GM23338 (cell line): Measurements from ENCODE around the gene CRY1. TPM values are rescaled to one million over a fixed set of nuclear protein-coding genes. Genes with fewer than 3 reads are reported as not detected.

Experiments
- ATAC-seq: fragments of 200-7000 bp; cut with Tn5 transposase; 3 replicates; pipeline ENCODE4 v1.9.1; 2020
- DNase-seq: peaks from one replicate; pipeline ENCODE4 v3.0.0-alpha.2; 2015; ENCODE audit warnings: low spot score
- H2AFZ ChIP-seq: fragments of 200-600 bp; sonication (generic); 2 replicates; pipeline ENCODE4 v1.8.0; 2016; ENCODE audit warnings: antibody characterized with exemption, mild to moderate bottlenecking, moderate library complexity
- H3F3A ChIP-seq: fragments of 200-600 bp; sonication (generic); replicated peaks from 2 replicates; pipeline ENCODE4 v1.8.0; 2017; ENCODE audit warnings: antibody characterized with exemption, mixed run types, low read depth
- H3K27ac ChIP-seq: fragments of 200-600 bp; sonication (generic); 2 replicates; pipeline ENCODE4 v1.6.1; 2016; ENCODE audit warnings: low read depth
- H3K27me3 ChIP-seq: fragments of 200-600 bp; sonication (generic); 2 replicates; pipeline ENCODE4 v1.8.0; 2016; ENCODE audit warnings: mild to moderate bottlenecking, mixed run types, moderate library complexity; ENCODE audit not compliant: insufficient read depth
- H3K36me3 ChIP-seq: fragments of 200-600 bp; sonication (generic); 2 replicates; pipeline ENCODE4 v1.8.0; 2016; ENCODE audit warnings: mild to moderate bottlenecking; ENCODE audit not compliant: insufficient read depth
- H3K4me1 ChIP-seq: fragments of 200-600 bp; sonication (generic); 2 replicates; pipeline ENCODE4 v1.8.0; 2016; ENCODE audit warnings: mild to moderate bottlenecking, moderate library complexity; ENCODE audit not compliant: insufficient read depth
- H3K4me2 ChIP-seq: fragments of 200-600 bp; sonication (generic); 2 replicates; pipeline ENCODE4 v1.7.1; 2017; ENCODE audit warnings: mixed run types
- H3K4me3 ChIP-seq: fragments of 200-600 bp; sonication (generic); 2 replicates; pipeline ENCODE4 v1.6.1; 2016; ENCODE audit warnings: mixed run types
- H3K79me2 ChIP-seq: fragments of 200-600 bp; sonication (generic); replicated peaks from 2 replicates; pipeline ENCODE4 v1.8.0; 2017; ENCODE audit warnings: mild to moderate bottlenecking; ENCODE audit not compliant: insufficient read depth
- H3K9me2 ChIP-seq: fragments of 200-600 bp; sonication (generic); 2 replicates; pipeline ENCODE4 v1.8.0; 2017; ENCODE audit not compliant: insufficient read depth
- H4K20me1 ChIP-seq: fragments of 200-600 bp; sonication (generic); replicated peaks from 2 replicates; pipeline ENCODE4 v1.8.0; 2017; ENCODE audit warnings: mild to moderate bottlenecking; ENCODE audit not compliant: insufficient read depth
- H3K27ac Mint-ChIP-seq: 2 replicates; pipeline ENCODE4 v1.8.0; 2020; ENCODE audit warnings: inconsistent platforms, mild to moderate bottlenecking, moderate library complexity, mixed read lengths
- H3K27me3 Mint-ChIP-seq: 3 replicates; pipeline ENCODE4 v1.8.0; 2022; ENCODE audit warnings: low read depth, mild to moderate bottlenecking, moderate library complexity, mixed read lengths, inconsistent platforms; ENCODE audit not compliant: insufficient read depth, poor library complexity
- H3K36me3 Mint-ChIP-seq: 3 replicates; pipeline ENCODE4 v1.8.0; 2021; ENCODE audit warnings: low read depth, mild to moderate bottlenecking, inconsistent platforms, moderate library complexity, mixed read lengths
- H3K4me1 Mint-ChIP-seq: 3 replicates; pipeline ENCODE4 v1.8.0; 2020; ENCODE audit warnings: mild to moderate bottlenecking, inconsistent platforms, mixed read lengths
- H3K4me3 Mint-ChIP-seq: 3 replicates; pipeline ENCODE4 v1.8.0; 2021; ENCODE audit warnings: moderate library complexity, mild to moderate bottlenecking, inconsistent platforms, mixed read lengths
- H3K9me3 Mint-ChIP-seq: 3 replicates; pipeline ENCODE4 v1.8.0; 2020; ENCODE audit warnings: moderate library complexity, mild to moderate bottlenecking, inconsistent platforms, mixed read lengths
- EZH2 ChIP-seq: fragments of 200-600 bp; sonication (generic); IDR thresholded peaks from one replicate; pipeline ENCODE4 v1.8.0; 2017; ENCODE audit warnings: antibody characterized with exemption, mild to moderate bottlenecking, low read depth; ENCODE audit not compliant: unreplicated experiment
- EZH2phosphoT487 ChIP-seq: fragments of 200-600 bp; sonication (generic); IDR thresholded peaks from one replicate; pipeline ENCODE4 v1.8.1; 2018; ENCODE audit warnings: antibody characterized with exemption; ENCODE audit not compliant: unreplicated experiment
- POLR2AphosphoS5 ChIP-seq: IDR thresholded peaks from 2 replicates; pipeline ENCODE4 v1.6.1; 2016; ENCODE audit warnings: antibody characterized with exemption, low read depth
- ZNF114 ChIP-seq: fragments of 250-450 bp; sonication (Bioruptor Pico); IDR thresholded peaks from 2 replicates; pipeline ENCODE4 v1.5.0; 2020; ENCODE audit warnings: mild to moderate bottlenecking, moderate library complexity
- ZNF331 ChIP-seq: fragments of 250-450 bp; sonication (Bioruptor Pico); IDR thresholded peaks from 2 replicates; pipeline ENCODE4 v1.5.0; 2020; ENCODE audit warnings: low read depth, mild to moderate bottlenecking, moderate library complexity
- polyA plus RNA-seq: library from polyadenylated mRNA; unstranded; fragments of >200 nt; fragmentation: Nextera tagmentation; extraction: Ambion mirVana; gene quantifications from 2 replicates; pipeline ENCODE4 v1.2.1, GENCODE V29; 2016
- total RNA-seq: library from RNA; depleted of rRNA; stranded (reverse); fragments of >200 nt; shearing (Covaris generic); gene quantifications from 2 replicates; pipeline ENCODE4 v1.2.3, GENCODE V29; 2014
- TF ChIP-seq, protein P1 (sequence below): fragments of 250-450 bp; sonication (Bioruptor Pico); IDR thresholded peaks from 2 replicates; pipeline ENCODE4 v1.5.0; 2020; ENCODE audit warnings: mild to moderate bottlenecking, moderate library complexity
- TF ChIP-seq, protein P2 (sequence below): IDR thresholded peaks from one replicate; pipeline ENCODE4 v1.6.1; 2018; ENCODE audit warnings: antibody characterized with exemption; ENCODE audit not compliant: unreplicated experiment
- TF ChIP-seq, protein P3 (sequence below), 2 experiments: fragments of 200-600 bp in 1 of 2; sonication (generic) in 1 of 2; conservative IDR thresholded peaks; 2 replicates each; pipeline versions ENCODE4 v1.5.1 to v1.6.1; 2016 to 2017; ENCODE audit warnings: antibody characterized with exemption in 2 of 2, low read depth in 2 of 2, mild to moderate bottlenecking in 2 of 2, moderate library complexity in 1 of 2
- TF ChIP-seq, protein P4 (sequence below): IDR thresholded peaks from 2 replicates; pipeline ENCODE4 v1.6.1; 2016; ENCODE audit warnings: antibody characterized with exemption

CRY1 gene
- total and polyA plus RNA-seq, 2 experiments from 2014 or later: 27.7 to 28.2 TPM

DNA sequence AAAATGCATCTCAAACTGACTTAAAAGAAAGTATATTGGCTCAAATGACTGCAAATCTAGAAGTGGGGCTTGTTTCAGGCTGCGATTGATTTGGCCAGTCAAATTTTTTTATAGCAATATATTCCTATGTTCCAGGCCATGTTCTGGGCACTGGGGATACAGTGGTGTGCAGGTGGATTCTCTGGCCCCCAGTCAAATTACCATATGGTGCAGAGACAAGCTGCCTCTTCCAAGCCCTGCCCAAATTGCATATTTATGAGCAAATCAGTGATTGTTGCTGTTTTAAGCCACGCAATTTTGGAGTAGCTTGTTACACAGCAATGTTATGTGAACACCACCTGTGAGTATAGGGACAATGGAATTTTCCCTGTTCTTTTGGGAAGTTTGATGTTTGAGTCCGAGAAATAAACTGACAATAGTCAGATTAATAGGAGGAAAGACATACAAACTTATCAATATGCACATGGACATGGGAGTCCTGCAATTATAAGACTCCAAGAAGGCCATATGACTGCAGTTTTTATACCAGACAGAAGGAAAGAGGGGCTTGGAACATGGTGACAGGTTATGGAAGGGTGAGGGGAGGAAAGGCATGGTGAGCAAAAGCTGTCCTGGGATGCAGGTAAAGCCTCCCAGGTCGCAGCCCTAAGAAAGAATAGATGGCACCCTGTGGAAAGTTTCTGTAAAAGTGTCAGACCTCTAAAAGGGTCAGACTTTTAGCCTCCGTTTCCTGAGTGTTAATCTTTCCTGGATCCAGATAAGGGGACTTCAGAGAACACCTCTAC is 13.1 kb upstream of the CRY1 start (continued):
- TF ChIP-seq, protein P1, sequence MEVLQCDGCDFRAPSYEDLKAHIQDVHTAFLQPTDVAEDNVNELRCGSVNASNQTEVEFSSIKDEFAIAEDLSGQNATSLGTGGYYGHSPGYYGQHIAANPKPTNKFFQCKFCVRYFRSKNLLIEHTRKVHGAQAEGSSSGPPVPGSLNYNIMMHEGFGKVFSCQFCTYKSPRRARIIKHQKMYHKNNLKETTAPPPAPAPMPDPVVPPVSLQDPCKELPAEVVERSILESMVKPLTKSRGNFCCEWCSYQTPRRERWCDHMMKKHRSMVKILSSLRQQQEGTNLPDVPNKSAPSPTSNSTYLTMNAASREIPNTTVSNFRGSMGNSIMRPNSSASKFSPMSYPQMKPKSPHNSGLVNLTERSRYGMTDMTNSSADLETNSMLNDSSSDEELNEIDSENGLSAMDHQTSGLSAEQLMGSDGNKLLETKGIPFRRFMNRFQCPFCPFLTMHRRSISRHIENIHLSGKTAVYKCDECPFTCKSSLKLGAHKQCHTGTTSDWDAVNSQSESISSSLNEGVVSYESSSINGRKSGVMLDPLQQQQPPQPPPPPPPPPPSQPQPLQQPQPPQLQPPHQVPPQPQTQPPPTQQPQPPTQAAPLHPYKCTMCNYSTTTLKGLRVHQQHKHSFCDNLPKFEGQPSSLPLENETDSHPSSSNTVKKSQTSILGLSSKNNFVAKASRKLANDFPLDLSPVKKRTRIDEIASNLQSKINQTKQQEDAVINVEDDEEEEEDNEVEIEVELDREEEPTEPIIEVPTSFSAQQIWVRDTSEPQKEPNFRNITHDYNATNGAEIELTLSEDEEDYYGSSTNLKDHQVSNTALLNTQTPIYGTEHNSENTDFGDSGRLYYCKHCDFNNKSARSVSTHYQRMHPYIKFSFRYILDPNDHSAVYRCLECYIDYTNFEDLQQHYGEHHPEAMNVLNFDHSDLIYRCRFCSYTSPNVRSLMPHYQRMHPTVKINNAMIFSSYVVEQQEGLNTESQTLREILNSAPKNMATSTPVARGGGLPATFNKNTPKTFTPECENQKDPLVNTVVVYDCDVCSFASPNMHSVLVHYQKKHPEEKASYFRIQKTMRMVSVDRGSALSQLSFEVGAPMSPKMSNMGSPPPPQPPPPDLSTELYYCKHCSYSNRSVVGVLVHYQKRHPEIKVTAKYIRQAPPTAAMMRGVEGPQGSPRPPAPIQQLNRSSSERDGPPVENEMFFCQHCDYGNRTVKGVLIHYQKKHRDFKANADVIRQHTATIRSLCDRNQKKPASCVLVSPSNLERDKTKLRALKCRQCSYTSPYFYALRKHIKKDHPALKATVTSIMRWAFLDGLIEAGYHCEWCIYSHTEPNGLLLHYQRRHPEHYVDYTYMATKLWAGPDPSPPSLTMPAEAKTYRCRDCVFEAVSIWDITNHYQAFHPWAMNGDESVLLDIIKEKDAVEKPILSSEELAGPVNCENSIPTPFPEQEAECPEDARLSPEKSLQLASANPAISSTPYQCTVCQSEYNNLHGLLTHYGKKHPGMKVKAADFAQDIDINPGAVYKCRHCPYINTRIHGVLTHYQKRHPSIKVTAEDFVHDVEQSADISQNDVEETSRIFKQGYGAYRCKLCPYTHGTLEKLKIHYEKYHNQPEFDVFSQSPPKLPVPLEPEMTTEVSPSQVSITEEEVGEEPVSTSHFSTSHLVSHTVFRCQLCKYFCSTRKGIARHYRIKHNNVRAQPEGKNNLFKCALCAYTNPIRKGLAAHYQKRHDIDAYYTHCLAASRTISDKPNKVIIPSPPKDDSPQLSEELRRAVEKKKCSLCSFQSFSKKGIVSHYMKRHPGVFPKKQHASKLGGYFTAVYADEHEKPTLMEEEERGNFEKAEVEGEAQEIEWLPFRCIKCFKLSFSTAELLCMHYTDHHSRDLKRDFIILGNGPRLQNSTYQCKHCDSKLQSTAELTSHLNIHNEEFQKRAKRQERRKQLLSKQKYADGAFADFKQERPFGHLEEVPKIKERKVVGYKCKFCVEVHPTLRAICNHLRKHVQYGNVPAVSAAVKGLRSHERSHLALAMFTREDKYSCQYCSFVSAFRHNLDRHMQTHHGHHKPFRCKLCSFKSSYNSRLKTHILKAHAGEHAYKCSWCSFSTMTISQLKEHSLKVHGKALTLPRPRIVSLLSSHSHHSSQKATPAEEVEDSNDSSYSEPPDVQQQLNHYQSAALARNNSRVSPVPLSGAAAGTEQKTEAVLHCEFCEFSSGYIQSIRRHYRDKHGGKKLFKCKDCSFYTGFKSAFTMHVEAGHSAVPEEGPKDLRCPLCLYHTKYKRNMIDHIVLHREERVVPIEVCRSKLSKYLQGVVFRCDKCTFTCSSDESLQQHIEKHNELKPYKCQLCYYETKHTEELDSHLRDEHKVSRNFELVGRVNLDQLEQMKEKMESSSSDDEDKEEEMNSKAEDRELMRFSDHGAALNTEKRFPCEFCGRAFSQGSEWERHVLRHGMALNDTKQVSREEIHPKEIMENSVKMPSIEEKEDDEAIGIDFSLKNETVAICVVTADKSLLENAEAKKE (CRISPR knock-in tag): no peak
- TF ChIP-seq EZH2: no peak
- TF ChIP-seq EZH2phosphoT487: no peak
- TF ChIP-seq, protein P2, sequence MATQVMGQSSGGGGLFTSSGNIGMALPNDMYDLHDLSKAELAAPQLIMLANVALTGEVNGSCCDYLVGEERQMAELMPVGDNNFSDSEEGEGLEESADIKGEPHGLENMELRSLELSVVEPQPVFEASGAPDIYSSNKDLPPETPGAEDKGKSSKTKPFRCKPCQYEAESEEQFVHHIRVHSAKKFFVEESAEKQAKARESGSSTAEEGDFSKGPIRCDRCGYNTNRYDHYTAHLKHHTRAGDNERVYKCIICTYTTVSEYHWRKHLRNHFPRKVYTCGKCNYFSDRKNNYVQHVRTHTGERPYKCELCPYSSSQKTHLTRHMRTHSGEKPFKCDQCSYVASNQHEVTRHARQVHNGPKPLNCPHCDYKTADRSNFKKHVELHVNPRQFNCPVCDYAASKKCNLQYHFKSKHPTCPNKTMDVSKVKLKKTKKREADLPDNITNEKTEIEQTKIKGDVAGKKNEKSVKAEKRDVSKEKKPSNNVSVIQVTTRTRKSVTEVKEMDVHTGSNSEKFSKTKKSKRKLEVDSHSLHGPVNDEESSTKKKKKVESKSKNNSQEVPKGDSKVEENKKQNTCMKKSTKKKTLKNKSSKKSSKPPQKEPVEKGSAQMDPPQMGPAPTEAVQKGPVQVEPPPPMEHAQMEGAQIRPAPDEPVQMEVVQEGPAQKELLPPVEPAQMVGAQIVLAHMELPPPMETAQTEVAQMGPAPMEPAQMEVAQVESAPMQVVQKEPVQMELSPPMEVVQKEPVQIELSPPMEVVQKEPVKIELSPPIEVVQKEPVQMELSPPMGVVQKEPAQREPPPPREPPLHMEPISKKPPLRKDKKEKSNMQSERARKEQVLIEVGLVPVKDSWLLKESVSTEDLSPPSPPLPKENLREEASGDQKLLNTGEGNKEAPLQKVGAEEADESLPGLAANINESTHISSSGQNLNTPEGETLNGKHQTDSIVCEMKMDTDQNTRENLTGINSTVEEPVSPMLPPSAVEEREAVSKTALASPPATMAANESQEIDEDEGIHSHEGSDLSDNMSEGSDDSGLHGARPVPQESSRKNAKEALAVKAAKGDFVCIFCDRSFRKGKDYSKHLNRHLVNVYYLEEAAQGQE: no peak

DNA sequence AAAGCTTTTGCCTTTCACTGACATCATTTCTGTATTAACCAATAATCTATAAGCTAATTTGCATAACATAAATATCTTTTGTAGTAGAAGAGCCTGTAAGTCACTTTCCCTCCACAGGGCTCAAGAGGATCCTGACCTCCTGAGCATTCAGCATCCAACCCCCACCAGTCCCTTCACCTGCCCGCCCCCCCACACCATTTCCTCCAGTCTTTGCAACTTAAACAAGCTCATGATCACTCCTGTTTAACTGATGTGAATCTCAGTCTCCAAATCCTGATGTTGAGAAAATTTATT is 12.0 kb upstream of the CRY1 start:
- peak; percentile 25 for DNase-seq
- Histone ChIP-seq H3K27ac (no peak overlapping the region), H3K79me2 (no peaks in the 10 kb centered on the region), H3K36me3 (no peaks in the 10 kb centered on the region), H3F3A (no peaks in the 10 kb centered on the region), H3K4me1 (no peaks in the 10 kb centered on the region), H3K27me3 (no peaks in the 10 kb centered on the region), H3K4me2 (no peak overlapping the region), H3K9me2 (no peaks in the 10 kb centered on the region), H2AFZ (no peak overlapping the region), H4K20me1 (no peaks in the 10 kb centered on the region), H3K4me3 (no peak overlapping the region)
- Mint-ChIP-seq H3K27ac (no peak overlapping the region), H3K4me3 (no peak overlapping the region), H3K36me3 (no peaks in the 10 kb centered on the region), H3K27me3 (no peaks in the 10 kb centered on the region), H3K4me1 (peaks cover 14% of the 10 kb centered on the region; the same call in 2 of the 3 replicates), H3K9me3 (no peaks in the 10 kb centered on the region; the same call in 2 of the 3 replicates)
- peak; percentile 61 for ATAC-seq
- TF ChIP-seq, protein P3, sequence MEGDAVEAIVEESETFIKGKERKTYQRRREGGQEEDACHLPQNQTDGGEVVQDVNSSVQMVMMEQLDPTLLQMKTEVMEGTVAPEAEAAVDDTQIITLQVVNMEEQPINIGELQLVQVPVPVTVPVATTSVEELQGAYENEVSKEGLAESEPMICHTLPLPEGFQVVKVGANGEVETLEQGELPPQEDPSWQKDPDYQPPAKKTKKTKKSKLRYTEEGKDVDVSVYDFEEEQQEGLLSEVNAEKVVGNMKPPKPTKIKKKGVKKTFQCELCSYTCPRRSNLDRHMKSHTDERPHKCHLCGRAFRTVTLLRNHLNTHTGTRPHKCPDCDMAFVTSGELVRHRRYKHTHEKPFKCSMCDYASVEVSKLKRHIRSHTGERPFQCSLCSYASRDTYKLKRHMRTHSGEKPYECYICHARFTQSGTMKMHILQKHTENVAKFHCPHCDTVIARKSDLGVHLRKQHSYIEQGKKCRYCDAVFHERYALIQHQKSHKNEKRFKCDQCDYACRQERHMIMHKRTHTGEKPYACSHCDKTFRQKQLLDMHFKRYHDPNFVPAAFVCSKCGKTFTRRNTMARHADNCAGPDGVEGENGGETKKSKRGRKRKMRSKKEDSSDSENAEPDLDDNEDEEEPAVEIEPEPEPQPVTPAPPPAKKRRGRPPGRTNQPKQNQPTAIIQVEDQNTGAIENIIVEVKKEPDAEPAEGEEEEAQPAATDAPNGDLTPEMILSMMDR (conservative IDR thresholded peaks at IDR 0.05; ENCODE audit: low read depth in 2 of 2): no peak
- TF ChIP-seq EZH2phosphoT487: no peak
- no peak for TF ChIP-seq ZNF114
- TF ChIP-seq, protein P4, sequence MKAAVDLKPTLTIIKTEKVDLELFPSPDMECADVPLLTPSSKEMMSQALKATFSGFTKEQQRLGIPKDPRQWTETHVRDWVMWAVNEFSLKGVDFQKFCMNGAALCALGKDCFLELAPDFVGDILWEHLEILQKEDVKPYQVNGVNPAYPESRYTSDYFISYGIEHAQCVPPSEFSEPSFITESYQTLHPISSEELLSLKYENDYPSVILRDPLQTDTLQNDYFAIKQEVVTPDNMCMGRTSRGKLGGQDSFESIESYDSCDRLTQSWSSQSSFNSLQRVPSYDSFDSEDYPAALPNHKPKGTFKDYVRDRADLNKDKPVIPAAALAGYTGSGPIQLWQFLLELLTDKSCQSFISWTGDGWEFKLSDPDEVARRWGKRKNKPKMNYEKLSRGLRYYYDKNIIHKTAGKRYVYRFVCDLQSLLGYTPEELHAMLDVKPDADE: no peak
- no peak for TF ChIP-seq ZNF331
- TF ChIP-seq POLR2AphosphoS5: no peak
